Skin epidermis (tissue), 12 donors: ENCODE results near the gene MOXD1.

ENCODE experiments used
- H3K27ac ChIP-seq, 21 experiments: fragments of 200-600 bp; sonication (generic) in 11 of 21; one replicate each; pipeline ENCODE4 v1.5.0; 2020; ENCODE audit warnings: mild to moderate bottlenecking in 3 of 21, inconsistent platforms in 2 of 21, moderate library complexity in 2 of 21
- H3K4me3 ChIP-seq, 7 experiments: fragments of 200-600 bp; sonication (generic) in 2 of 7; one replicate each; pipeline ENCODE4 v1.5.0; 2020; ENCODE audit warnings: inconsistent platforms in 2 of 7, mild to moderate bottlenecking in 2 of 7, moderate library complexity in 1 of 7

MOXD1 gene

DNA sequence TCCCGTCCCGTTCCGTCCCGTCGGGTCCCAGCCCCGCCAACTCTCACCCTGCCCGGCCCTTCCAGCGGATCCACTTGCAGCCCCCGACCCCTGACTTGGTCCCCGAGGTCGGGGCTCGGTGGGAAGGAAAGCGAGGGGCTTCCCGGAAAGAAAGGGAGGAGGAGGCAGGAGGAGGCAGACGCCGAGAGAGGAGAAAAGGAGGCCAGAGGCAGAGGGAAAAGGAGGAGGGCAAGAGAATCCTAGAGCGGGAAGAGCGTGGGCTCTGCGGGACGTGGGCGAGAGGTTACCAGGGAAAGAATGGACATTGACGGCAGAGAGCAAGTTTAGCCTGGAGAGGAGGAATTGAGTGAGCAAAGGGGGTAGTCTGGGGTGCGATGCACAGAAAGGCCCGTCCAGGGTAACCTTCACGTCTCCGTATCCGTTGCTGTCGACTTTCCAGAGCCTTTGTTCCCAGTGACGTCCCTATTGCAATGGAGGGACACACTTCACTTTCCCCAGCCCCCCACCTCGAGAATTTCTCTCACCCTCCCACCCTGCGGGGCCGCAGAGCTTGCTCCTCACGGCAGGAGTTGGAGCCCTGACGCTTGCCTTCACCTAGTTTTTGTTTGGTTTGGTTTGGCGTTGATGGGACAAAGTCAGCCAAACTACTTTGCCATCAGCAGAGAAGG, 477 bp upstream of the MOXD1 start:
- Histone ChIP-seq H3K27ac (peak overlapping the region in 15 of 21 experiments; percentile 21 to 84 (median 66)), H3K4me3 (peak overlapping the region; percentile 48 to 67 (median 58))

DNA sequence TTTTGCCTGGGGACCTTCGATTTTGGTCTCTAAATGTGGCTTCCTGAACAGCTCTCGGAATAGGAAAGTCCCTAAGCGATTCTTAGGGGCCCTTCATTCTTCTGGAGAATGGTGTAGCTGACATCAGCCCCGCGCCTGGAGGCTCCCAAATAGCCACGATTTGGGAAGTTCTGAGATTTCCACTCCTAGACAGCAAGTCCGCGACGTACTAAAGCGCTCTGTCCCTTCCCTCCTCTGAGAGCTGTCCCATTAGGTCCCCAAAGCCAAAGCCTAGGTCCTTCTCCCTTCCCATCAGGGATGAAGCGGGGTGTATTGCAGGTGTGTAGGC, 756 bp downstream of the MOXD1 start:
- H3K4me3 ChIP-seq = peak overlapping the region; percentile 48 to 67 (median 58)
- H3K27ac ChIP-seq = peak overlapping the region in 17 of 21 experiments; percentile 17 to 84 (median 66)

GRCh38 chr6:132399376-132400074, 1.8 kb downstream of the MOXD1 start:
- Histone ChIP-seq H3K27ac (peak overlapping the region in 3 of 21 experiments; percentile 11 to 84 (median 78)), H3K4me3 (peak overlapping the region in 3 of 7 experiments; percentile 49 to 64 (median 64))

- Histone ChIP-seq H3K27ac (no peak overlapping the region), H3K4me3 (no peak overlapping the region)
These were observed 6.2 kb downstream of the MOXD1 start for GRCh38 chr6:132395015-132395597.

DNA sequence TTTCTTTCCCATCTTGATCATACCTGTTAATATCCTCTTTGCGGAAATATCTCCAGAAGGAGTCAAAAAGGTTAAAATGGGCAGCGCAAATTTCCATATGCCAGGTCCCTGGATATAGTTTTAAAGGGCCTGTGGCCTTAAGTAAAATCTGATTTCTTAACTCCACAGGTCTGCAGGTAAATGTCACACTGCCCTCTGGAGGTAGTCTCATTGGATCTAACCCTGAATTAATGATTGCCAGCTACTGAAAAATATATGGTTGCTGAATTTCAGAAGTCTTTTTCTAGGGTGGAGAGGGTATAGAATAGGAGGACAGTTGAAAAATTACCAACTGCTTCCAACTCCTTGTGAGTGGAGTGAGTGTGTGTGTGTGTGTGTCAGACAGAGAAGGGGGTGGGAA, 8.5 kb downstream of the MOXD1 start:
- Histone ChIP-seq H3K27ac (peak overlapping the region in 6 of 21 experiments; percentile 3 to 60 (median 46)), H3K4me3 (no peak overlapping the region)

DNA sequence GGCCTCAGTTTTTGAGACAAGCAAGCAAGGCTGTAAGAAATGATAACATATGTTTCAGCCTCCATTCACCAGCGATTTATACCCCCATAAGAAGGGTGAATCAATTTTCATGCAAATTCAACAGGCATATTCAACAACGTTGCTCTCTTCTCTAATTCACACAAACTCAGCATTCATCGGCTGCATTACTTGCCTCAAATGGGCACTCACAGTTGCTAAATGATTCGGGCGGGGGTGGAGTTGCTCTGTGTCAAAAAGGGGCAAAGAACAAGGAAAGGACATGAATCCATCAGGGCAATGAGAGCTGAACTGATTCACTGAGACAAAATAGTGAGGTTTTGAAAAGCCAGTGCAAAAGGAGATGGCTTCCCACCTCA, 9.0 kb downstream of the MOXD1 start:
- peak overlapping the region in 12 of 21 experiments; percentile 3 to 60 (median 21) for H3K27ac ChIP-seq
- no peak overlapping the region for H3K4me3 ChIP-seq

GRCh38 chr6:132391391-132392269, 9.6 kb downstream of the MOXD1 start:
- Histone ChIP-seq H3K4me3 (no peak overlapping the region), H3K27ac (peak overlapping the region in 11 of 21 experiments; percentile 3 to 60 (median 19))

DNA sequence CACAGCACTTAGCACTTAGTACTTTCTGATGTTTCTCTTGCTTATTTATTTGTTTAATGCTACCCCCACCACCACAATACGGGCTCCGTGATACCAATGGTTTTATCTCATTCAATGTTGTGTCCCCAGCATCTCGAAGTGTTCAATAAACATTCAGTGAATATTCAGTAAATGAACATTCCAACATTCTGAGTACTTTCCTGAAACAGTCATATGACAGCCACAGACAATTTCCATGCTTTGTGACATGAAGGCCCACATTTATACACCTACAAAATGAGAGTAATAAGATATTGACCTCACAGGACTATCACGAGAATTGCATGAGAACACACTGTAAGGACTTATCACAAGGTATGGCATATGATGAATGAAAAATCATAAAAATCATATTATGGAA, 10.8 kb downstream of the MOXD1 start:
- Histone ChIP-seq H3K4me3 (no peak overlapping the region), H3K27ac (no peak overlapping the region)

- no peak overlapping the region for H3K27ac ChIP-seq
These were observed 11.3 kb downstream of the MOXD1 start for GRCh38 chr6:132390017-132390416.

GRCh38 chr6:132388291-132388690, 13.0 kb downstream of the MOXD1 start:
- H3K4me3 ChIP-seq = no peak overlapping the region
- no peak overlapping the region for H3K27ac ChIP-seq

More at GRCh38 chr6:132390017-132390416, 11.3 kb downstream of the MOXD1 start:
- H3K4me3 ChIP-seq = no peak overlapping the region

DNA sequence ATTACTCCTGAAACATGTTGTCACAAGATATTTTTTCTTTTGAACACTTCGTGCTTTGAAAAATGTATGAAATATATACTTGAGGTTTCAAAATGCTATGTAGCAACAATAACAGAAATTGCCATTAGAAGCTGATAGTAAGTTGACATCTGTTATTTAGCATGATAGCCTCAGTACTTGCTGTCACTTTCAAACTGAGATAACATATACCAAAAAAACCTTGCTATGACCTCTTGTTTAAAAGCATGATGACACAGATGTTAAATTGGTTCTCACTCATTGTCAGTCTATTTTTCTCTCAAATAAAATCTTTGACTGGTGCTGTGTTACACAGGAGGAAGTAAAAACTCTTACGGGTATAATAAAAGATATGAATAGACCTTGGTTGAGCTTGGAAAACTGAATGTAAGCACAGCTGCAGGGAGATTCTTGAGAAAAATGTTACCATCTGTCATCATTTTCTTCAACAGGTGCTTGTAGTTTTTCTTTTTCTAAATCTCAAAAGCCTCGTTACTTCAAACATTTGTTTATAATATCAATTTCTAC, 18.6 kb downstream of the MOXD1 start:
- no peak overlapping the region for H3K4me3 ChIP-seq
- no peak overlapping the region for H3K27ac ChIP-seq

DNA sequence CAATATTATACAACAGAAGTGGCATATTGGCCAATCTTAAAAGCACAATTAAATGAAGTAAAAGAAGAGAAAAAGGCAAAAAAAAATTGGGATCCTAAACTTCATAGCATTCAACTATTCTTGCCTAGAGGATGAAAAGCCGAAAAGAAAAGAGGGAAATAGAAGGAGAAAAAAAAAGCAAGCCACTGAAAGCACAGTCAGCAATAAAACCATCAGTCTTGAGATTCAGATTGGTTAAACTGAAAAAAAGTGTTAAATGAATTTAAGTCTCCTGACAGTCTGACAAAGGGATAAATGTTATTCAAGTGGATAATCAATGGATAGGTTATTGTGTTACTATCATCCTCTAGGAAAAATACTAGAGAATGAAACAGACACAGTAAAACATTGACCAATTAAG, 19.9 kb downstream of the MOXD1 start:
- no peak overlapping the region for H3K4me3 ChIP-seq
- H3K27ac ChIP-seq = no peak overlapping the region

GRCh38 chr6:132380358-132381029, 20.8 kb downstream of the MOXD1 start:
- no peak overlapping the region for H3K27ac ChIP-seq
- no peak overlapping the region for H3K4me3 ChIP-seq

DNA sequence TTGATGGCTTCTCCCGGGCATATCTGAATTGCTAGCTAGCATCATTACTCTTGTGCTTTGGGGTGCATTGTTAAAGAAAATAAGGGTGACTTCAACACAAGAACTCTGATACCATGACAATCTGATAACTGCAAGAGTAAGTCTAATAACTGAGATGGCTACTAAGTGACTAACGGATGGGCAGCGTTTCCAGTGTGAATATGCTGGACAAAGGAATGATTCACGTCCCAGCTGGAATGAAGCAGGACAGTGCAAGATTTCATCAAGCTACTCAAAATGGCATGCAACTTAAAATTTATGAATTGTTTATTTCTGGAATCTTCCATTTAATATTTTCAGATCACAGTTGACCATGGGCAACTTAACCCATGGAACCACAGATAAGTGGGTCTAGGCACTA, 31.7 kb downstream of the MOXD1 start:
- H3K27ac ChIP-seq = no peak overlapping the region
- no peak overlapping the region for H3K4me3 ChIP-seq

DNA sequence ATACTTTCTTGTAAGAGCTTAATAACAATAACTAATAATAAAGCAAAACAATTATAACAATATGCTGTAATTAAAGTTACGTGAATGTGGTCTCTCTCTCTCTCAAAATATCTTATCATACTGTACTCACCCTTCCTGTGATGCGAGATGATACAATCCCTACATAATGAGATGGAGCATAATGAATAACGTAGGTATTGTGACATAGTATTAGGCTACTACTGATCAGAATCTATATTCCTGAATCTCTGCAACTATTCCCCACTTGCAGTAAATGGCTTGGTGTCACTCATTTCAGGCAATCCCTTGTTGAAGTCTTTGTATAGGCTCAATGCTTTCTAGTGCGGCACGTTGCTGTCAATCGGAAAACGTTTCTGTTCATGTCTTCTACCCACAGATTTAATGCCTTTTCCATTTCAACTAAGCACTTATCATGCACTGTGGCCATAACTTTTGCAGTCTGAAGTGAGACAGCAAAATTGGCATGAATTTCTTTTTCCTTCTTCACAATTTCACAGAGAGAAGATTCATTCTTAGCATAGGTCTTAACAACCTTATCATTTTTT, 32.3 kb downstream of the MOXD1 start:
- Histone ChIP-seq H3K4me3 (no peak overlapping the region), H3K27ac (no peak overlapping the region)

DNA sequence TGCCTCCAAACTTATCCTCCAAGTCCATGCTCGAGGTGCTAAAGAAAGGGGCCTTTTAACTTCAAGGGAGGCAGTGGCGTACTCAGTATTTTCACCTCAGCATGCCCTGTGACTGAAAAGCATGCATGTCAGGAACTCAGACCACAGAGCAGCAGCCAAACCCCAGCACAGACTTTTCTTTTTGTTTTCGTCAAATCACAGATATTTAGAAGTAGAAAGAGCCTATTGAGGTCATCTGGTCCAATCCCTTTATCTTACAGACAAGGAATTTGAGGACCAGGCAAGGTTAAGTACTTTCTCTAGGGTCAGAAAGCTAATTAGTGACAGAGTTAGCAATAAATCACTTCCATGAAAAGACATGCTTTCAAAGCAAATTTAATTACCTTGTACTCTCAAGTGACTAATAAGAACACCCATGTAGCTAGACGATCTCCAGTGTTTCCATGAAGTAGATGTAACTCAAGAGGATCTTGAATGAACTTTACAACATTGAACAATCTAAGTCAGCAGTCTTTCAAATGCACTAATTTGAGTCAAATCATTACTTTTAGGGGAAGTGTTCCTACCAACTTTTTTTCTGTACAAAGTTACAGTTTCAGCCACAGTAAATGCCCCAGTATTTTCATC, 35.9 kb downstream of the MOXD1 start:
- Histone ChIP-seq H3K4me3 (no peak overlapping the region), H3K27ac (peak overlapping the region in 1 of 21 experiments; percentile 8)

DNA sequence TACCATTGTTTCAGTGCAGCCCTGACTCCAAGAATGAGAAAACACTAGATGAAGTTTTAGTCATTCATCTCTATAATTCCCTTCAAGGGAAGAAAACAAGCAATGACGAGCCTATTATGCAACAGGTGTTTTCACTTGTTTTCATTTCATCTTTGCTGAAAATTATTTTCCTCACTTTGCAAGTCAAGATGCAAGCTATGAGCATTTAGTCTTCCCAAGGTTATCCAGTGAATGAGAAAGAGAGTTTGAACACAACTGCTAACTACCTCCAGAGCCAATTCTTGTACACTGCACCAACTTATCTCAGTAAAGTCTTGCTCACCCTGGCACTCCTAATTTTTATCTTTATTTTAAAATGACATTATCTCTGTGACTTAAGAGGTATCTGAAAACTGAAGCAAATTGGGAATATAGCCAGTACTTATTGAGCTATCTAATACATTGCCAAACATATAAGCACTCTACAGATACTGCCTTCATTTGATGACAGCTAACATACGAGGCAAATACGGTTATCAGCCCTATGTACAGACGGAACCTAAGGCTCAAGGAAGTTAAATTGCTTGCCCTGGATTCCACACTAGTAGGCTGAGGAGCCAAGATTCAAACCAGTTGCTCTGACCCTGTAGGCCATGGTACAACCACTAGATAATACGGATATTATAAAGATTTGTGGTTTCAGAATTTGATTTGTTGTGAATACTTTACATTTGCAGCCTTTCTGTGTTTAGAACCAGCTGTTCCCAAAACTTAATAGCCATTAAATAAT, 36.8 kb downstream of the MOXD1 start:
- no peak overlapping the region for H3K4me3 ChIP-seq
- peak overlapping the region in 1 of 21 experiments; percentile 8 for H3K27ac ChIP-seq
